Fibroblast of skin of left quadriceps (primary cell): ENCODE results near the gene RAPSN.

Experiments
- DNase-seq, 2 experiments: peaks; one replicate each; pipeline ENCODE4 v3.0.0-alpha.2; 2013; ENCODE audit warnings: low read depth in 2 of 2

RAPSN gene

DNA sequence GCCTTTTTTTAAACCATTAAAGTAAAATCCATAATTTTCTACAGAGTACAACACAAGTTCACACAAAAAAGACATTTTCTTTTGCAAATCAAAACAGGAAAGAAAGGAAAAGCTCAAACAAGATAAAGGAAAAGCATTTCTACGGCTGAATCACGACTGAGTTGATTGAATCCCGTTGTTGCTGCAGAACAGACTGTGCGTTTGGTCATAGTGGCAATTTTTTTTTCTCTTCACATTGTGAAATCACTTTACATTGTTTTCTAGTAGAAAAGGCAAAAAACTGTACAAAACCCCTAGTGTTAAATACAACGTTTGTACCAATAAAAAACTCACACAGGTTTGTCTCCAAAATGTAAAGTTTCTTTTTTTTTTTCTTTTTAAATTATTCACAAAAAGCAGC, 17.3 kb upstream of the RAPSN start:
- DNase-seq = no peak

DNA sequence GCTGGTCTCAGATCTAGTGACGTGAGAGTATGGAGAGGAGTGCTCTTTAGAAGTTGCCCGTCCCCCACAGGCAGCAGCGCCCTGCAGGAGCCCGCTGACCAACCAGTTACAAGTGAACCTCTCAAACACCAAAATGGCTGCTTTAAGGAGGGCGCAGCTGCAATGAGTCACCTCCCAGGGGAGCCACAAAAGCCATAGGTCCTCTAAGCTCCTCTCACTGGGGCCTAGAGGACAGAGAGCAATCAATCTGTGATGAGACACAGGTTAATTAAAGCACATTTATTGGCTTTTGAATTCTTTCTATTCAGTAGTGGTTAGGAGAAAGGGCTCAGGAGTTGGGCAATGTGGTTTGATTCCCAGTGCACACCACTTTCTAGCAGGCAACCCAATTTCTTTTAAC, 15.5 kb upstream of the RAPSN start:
- no peak for DNase-seq

DNA sequence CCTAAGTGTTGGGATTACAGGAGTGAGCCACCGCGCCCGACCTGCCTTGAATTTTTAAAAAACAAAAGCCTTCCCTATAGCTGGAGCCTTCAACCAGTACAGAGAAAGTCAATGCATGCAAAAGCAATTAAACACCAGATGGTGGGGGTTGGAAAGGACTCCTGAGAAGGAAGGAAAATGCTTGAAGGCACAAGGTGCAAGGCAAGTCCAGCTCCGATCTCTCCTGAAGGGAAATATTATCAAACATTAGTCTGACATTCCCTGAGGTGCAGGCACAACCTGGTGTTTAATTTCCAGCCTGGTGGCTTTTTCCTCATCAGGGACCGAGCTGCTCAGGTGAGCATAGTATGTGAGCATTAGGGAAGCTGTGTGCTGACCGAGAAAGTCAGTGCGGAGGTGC, 12.9 kb upstream of the RAPSN start:
- DNase-seq = no peak

DNA sequence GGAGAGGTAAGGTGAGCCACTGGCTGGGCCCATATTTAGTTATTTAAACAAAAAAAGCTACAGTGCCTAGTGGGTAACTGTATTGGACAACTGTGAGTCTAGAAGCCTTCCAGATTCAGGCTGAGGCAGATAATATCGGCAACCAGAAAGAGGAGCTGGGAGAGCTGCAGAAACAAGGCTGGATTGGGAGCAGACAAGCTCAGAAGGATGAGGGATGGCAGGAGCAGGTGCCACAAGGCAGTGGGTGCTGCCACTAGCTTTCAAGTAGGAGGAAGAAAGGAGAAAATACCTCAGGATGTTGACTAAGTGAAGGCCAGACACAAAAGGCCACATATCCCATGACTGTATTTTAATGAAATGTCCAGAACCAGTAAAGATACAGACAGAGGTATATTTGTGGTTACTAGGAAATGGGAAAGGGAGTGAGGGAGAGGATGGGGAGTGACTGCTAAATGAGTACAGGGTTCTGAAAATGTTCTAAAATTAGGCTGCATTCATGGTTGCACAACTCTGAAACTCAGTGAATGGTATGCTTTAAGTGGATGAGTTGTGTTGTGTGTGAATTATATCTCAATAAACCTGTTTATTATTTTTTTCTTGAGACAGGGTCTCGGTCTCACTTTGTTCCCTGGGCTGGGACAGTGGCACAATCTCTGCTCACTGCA, 11.8 kb upstream of the RAPSN start:
- no peak for DNase-seq

DNA sequence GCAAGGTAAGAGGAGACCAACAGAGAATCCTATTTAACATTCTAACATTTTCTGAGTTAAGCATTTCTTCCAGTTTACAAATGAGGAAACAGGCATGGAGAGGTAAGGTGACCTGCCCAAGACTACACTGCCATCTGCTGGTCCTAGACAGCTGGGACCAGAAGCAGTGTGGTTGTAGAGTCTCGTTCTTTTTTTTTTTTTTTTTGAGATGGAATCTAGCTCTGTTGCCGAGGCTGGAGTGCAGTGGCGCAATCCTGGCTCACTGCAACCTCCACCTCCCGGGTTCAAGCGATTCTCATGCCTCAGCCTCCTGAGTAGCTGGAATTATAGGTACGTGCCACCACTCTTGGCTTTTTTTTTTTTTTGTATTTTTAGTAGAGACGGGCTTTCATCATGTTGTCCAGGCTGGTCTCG, 5.3 kb upstream of the RAPSN start:
- DNase-seq = peak; percentile 65 to 68

DNA sequence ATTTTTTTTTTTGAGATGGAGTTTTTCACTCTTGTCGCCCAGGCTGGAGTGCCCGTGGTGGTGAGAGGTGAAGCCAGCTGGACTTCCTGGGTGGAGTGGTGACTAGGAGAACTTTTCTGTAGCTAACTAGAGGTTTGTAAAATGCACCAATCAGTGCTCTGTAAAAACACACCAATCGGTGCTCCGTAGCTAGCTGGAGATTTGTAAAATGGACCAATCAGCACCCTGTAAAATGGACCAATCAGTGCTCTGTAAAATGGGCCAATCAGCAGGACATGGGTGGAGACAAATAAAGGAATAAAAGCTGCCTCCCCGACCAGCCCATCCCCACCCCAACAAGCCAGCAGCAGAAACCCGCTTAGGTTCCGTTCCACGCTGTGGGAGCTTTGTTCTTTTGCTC, 4.4 kb upstream of the RAPSN start:
- DNase-seq = no peak

DNA sequence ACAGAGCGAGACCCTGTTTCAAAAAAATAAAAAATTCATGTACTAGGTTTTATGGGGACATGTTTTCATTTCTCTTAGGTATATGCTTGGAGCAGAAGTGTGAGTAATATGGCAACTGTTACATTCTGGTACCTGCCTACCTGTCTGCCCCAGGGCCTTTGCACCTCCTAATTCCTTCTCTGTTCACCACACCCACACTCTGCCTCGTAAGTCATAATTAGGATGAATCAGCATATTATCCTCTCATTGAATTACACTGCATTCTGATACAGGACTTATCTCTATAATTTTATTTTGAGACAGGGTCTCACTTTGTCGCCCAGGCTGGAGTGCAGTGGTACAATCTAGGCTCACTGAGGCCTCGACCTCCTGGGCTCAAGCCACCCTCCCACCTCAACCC, 3.1 kb upstream of the RAPSN start:
- no peak for DNase-seq

DNA sequence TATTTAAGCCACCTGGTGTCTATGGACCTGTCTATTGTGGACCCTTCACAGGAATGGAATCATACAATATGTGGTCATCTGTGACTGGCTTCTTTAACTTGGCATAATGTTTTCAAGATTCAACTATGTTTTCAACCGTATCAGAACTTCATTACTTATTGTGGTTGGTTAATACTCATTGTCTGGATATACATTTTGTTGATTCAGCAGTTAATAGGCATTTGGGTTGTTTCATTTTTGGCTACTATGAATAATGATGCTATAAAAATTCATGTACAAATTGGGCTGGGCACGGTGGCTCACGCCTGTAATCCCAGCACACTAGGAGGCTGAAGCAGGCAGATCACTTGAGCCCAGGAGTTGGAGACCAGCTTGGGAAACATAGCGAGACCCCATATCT, 2.5 kb upstream of the RAPSN start:
- DNase-seq = no peak

DNA sequence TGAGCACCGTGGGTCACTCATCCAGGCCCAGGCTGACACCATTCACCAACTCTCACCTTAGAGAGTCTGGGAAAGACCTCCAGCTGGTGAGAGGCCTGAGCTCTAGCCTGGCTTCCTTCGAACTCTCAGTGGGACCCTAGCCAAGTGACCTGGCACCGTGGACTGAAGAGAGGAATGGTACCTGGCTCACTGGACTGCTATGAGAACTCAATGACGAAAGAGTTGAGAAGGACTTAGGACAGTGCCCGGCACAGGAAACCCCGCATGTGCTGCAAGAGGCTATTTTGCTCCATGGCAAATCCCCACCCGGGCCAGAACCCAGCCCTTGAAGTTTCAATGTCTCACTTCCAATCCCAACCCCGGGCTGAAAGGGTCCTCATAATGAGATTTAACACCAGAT, 605 bp upstream of the RAPSN start:
- DNase-seq = no peak

DNA sequence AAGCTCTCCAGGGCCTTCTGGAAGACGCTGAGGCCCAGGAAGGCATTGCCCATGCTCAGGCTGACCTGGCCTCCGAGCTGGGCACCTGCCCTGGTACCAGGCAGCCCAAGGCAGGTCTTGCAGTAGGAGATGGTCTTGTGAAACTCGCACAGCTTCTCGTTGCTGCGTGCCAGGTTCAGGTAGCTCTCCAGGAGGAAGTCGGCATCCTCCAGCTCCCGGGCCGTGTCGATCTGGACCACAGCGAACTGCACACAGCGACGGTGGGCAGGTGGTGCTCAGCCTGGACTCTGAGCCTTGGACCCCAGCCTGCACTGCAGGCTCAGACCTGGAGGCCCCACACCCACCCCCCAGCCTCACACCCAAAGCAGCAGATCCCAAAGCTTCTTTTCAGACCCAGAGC, 1.0 kb downstream of the RAPSN start:
- DNase-seq = no peak

DNA sequence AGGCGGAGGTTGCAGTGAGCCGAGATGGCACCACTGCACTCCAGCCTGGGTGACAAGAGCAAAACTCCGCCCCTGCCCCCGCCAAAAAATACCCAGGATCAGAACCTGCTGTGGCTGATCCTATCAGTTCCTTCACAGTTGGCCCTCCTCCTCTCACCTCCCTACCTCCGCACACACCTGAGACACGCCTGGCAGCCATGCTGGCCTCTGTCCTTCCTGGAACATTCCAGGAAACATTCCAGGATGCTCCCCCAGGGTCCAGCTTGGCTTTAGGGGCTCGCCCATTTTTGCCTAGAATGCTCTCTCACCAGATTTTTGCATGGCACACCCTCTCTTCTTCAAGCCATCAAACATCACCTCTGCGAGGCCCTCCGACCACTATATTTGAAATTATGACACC, 2.1 kb downstream of the RAPSN start:
- no peak for DNase-seq

DNA sequence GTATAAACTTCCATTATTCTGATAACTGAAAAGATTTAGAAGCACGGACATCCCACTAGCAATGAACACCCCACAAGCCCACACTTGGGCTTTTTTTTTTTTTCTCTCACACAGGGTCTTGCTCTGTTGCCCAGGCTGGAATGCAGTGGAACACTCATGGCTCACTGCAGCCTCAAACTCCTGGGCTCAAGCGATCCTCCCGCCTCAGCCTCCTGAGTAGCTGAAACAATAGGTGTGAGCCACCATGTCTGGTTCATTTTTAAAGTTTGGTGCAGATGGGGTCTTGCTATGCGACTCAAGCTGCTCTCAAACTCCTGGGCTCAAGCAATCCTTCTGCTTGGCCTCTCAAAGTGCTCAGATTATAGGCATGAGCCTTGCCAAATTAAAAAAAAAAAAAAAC, 3.1 kb downstream of the RAPSN start:
- DNase-seq = no peak

DNA sequence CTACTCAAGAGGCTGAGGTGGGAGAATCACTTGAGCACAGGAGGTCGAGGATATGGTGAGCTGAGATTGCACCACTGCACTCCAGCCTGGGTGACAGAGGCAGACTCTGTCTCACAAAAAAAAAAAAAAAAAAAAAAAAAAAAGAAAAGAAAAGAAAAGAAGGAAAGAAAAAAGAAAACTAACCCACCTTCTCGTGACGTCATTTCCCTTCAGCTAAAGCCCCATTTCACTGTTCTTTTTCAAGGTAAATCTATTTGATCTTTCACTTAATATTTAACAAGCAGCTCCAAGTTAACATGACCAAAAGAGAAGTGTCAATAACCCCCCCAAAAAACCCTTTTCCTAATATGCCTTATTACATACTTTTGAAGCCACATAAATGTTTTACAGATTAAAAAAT, 5.1 kb downstream of the RAPSN start:
- DNase-seq = no peak

DNA sequence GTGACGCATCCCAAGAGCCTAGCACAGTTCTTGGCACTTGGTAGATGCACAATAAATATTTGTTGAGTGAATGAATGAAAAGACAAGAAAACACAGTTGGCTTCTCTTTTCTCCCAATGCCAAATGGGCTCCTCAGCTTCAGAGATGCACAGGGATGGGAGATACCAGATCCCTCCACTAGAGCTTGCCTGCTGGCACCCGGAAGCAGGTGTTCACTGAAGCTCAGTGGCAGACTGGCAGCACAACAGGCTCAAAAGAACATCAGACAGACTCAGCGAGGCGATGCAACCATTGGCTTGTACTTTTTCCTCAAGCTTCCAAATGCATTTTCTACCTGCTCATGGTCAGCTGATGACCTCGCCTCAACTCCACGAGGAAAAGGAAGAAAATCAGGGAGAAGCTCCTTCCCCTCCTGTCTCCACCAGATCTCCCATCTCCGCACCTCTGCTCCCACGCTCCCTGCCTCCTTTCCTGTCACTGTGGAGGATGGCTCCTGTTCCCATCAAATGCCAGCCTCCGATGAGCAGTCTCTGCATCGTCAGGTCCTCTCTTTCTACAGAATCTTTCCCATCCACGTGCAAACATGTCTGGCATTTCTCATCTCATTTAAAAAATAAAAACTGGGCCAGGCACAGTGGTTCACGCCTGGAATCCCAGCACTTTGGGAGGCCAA, 5.8 kb downstream of the RAPSN start:
- DNase-seq = no peak

DNA sequence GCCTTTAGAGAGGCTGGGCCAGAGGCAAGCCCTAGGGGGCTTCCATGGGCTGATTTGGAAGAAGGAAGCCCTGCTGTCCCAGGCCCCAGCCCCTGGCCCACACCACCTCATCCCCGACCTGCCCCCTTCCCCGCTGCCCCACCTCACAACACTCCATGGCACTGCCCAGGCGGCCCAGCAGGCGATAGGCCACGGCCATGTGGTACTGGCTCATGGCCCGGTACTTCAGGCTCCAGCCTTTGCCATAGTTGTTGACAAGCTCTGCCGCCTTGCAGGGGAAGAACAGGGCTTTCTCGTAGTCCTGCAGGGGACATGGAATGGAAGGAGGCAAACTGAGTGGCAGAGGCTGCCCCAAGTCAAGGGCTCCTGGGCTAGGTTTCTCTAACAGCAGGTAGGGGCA, 6.4 kb downstream of the RAPSN start:
- DNase-seq = no peak

DNA sequence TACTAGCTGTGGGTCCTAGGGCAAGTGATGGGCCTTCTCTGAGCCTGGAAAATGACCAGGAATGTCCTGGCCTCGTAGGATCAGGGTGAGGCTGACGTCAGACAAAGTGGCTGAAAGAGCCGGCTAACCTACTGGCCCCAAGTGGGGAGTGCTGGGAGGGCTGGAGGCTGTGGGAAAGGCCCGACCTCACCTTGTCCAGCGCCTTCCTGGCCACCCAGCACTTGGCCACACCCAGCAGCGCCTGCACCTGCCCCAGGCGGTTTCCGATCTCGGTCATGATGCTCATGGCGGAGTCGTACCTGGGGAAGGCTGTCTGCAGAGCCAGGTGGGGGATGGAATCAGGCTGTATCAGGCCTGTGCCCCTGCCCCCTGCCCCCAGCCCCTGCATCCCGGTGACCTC, 7.5 kb downstream of the RAPSN start:
- no peak for DNase-seq

DNA sequence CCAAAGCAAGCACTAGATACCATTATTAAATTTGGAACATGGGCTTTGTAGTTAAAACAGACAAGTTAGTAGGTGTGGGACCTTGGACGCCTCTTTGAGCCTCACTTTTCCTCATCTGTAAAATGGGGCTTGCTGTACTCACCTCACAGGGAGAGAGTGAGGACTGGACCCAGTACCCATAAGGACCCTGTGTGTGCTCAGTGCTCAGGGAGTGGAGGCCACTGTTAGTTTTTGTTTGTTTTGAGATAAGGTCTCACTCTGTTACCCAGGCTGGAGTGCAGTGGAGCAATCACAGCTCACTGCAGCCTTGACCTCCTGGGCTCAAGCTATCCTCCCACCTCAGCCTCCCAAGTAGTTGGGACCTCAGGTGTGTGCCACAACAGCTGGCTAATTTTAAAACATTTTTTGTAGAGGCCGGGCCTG, 8.9 kb downstream of the RAPSN start:
- no peak for DNase-seq

DNA sequence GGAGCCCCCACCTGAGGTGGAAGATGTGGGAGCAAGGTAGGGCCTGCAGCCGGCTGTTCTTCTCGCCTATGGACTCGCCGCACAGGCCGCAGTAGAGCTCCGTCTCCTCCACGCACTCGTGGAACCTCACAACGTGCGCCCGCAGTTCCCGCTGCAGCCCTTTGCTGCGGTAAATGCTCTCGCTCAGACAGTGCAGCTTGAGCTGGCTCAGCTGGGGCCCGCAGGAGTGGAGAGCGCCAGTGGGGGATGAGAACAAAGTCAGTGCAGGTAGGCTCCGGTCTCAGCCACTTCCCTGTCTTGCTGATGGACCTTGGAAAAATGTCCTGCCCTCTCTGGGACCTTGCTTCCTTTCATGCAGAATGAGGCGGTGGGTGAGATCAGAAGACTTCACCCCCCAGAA, 10.2 kb downstream of the RAPSN start:
- DNase-seq = no peak

DNA sequence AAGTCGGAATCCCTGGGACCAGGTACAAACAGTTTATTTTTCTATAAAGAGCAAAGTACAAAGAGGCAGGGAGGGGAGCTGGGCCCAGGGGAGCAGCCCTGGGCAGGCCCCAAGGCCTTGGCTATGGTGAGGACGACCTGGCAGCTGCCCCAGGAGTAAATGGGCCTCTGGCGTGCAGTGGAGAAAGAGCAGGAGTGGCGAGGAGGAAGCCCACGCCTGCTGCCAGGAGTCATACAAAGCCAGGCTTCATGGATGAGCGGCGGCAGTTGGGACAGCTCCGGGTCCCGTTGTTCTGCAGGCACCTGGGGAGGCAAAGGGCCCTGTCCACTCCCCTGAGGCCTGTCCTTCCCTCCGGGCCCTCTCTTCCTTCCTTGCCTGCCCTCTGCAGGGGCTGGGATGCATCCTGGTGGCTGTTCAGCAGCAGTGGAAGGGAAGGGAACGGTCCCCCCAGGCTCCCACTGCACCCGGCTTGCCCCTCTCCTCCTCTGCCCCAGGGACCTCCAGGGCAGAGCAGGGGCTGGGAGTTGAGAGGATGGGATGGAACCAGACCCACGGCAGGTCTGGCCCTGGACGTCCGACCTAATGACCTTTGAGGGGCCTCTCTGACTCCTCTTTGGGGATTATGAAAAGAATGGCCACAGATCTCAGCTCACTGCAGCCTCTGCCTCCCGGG, 11.1 kb downstream of the RAPSN start:
- DNase-seq = no peak

DNA sequence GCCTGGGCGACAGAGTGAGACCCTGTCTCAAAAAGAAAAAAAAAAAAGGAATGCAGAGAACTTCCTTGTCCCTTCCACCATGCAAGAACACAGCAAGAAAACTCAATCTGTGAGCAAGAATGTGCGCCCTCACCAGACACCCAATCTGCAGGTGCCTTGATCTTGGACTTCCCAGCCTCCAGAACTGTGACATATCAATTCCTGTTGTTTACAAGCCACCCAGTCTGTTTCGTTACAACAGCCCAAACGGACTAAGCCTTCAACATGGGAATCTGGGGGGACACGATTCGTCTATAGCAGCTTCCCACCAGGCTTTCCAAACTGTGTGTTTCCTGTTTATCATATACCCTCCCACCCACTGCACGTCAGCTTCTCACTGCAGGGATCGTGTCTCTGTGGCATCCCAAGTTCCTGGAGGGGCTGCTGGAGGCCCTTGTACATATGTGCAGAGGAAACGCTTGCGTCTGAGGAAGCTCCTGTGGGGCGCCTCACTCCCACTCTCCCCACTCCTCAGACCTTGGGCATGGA, 11.7 kb downstream of the RAPSN start:
- DNase-seq = no peak

DNA sequence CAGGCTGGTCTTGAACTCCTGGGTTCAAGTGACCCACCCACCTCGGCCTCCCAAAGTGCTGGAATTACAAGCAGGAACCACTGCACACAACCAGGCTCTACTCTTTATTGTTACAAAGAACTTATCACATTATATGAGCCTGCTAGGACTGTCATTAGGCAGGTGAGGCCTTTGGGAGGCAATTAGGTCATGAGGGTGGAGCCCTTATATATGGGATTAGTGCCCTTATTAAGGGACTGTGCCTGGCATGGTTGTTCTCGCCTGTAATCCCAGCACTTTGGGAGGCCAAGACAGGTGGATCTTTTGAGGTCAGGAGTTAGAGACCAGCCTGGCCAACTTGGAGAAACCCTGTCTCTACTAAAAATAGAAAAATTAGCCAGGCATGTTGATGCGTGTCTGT, 12.2 kb downstream of the RAPSN start:
- no peak for DNase-seq

DNA sequence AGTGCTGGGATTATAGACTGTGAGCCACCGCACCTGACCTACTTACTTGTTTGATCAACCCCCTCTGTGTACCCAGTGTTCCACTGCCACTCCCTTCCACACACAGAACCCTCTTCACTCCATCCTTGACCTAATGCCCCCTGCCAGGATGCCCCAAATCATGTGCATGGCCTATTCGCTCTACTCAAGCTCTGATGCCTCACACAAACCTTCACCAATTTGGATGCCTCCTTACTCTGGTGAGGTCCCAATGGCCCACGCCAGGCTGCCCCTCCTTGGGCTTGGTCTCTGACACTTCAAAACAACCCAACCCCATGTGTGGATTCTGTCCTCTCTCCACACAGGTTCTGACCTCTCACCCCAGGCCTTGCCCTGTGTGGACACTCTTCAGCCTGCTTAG, 13.2 kb downstream of the RAPSN start:
- no peak for DNase-seq
